ENCODE measurements around the gene PTRHD1.
A peak's percentile ranks its signal among the peaks of the same experiment; 100 is the strongest.

The PTRHD1 gene

GRCh38 chr2:24768601-24769000 lies 24.6 kb downstream of the PTRHD1 start:
- Mint-ChIP-seq H3K36me3 (ENCODE audit: low read depth) (peaks cover 24% of the 10 kb centered on the region), H3K4me1 (ENCODE audit: low read depth) (peaks cover 11% of the 10 kb centered on the region), H3K27ac (no peak overlapping the region), H3K9me3 (no peaks in the 10 kb centered on the region), H3K27me3 (ENCODE audit: low read depth) (no peaks in the 10 kb centered on the region), H3K4me3 (no peak overlapping the region)

GRCh38 chr2:24768013-24768412 lies 25.2 kb downstream of the PTRHD1 start:
- H3K9me3 Mint-ChIP-seq, result no peaks in the 10 kb centered on the region
- H3K27ac Mint-ChIP-seq, result no peak overlapping the region
- H3K4me1 Mint-ChIP-seq (ENCODE audit: low read depth), result peaks cover 11% of the 10 kb centered on the region
- H3K36me3 Mint-ChIP-seq (ENCODE audit: low read depth), result peaks cover 24% of the 10 kb centered on the region
- no peaks in the 10 kb centered on the region for H3K27me3 Mint-ChIP-seq (ENCODE audit: low read depth)
- no peak overlapping the region for H3K4me3 Mint-ChIP-seq

- H3K4me3 Mint-ChIP-seq, result no peak overlapping the region
- peak overlapping the region; percentile 8 for H3K27ac Mint-ChIP-seq
- H3K4me1 Mint-ChIP-seq (ENCODE audit: low read depth), result peaks cover 11% of the 10 kb centered on the region
- no peaks in the 10 kb centered on the region for H3K27me3 Mint-ChIP-seq (ENCODE audit: low read depth)
- H3K36me3 Mint-ChIP-seq (ENCODE audit: low read depth), result peaks cover 24% of the 10 kb centered on the region
- no peaks in the 10 kb centered on the region for H3K9me3 Mint-ChIP-seq
Measured at GRCh38 chr2:24766609-24767008, 26.6 kb downstream of the PTRHD1 start.

- Mint-ChIP-seq H3K27me3 (ENCODE audit: low read depth) (no peaks in the 10 kb centered on the region), H3K36me3 (ENCODE audit: low read depth) (peaks cover 19% of the 10 kb centered on the region), H3K4me1 (ENCODE audit: low read depth) (peaks cover 7% of the 10 kb centered on the region), H3K27ac (no peak overlapping the region), H3K4me3 (no peak overlapping the region), H3K9me3 (no peaks in the 10 kb centered on the region)
Measured at GRCh38 chr2:24763843-24764242, 29.3 kb downstream of the PTRHD1 start.

- Mint-ChIP-seq H3K4me1 (ENCODE audit: low read depth) (peaks cover 7% of the 10 kb centered on the region), H3K4me3 (no peak overlapping the region), H3K27ac (no peak overlapping the region), H3K9me3 (no peaks in the 10 kb centered on the region), H3K27me3 (ENCODE audit: low read depth) (no peaks in the 10 kb centered on the region), H3K36me3 (ENCODE audit: low read depth) (peaks cover 22% of the 10 kb centered on the region)
Measured at GRCh38 chr2:24762518-24762917, 30.7 kb downstream of the PTRHD1 start.

GRCh38 chr2:24761866-24762265 lies 31.3 kb downstream of the PTRHD1 start:
- Mint-ChIP-seq H3K9me3 (no peaks in the 10 kb centered on the region), H3K4me1 (ENCODE audit: low read depth) (peaks cover 7% of the 10 kb centered on the region), H3K36me3 (ENCODE audit: low read depth) (peaks cover 20% of the 10 kb centered on the region), H3K27me3 (ENCODE audit: low read depth) (no peaks in the 10 kb centered on the region), H3K27ac (no peak overlapping the region), H3K4me3 (no peak overlapping the region)

- Mint-ChIP-seq H3K36me3 (ENCODE audit: low read depth) (peaks cover 9% of the 10 kb centered on the region), H3K4me1 (ENCODE audit: low read depth) (no peaks in the 10 kb centered on the region), H3K9me3 (no peaks in the 10 kb centered on the region), H3K27ac (no peak overlapping the region), H3K4me3 (no peak overlapping the region), H3K27me3 (ENCODE audit: low read depth) (no peaks in the 10 kb centered on the region)
Measured at GRCh38 chr2:24756789-24757188, 36.4 kb downstream of the PTRHD1 start.

- Mint-ChIP-seq H3K4me1 (ENCODE audit: low read depth) (no peaks in the 10 kb centered on the region), H3K4me3 (no peak overlapping the region), H3K27me3 (ENCODE audit: low read depth) (no peaks in the 10 kb centered on the region), H3K9me3 (no peaks in the 10 kb centered on the region), H3K36me3 (ENCODE audit: low read depth) (peaks cover 9% of the 10 kb centered on the region), H3K27ac (no peak overlapping the region)
Measured at GRCh38 chr2:24754985-24755705, 38.0 kb downstream of the PTRHD1 start.

- Mint-ChIP-seq H3K4me1 (ENCODE audit: low read depth) (peaks cover 2% of the 10 kb centered on the region), H3K27me3 (ENCODE audit: low read depth) (no peaks in the 10 kb centered on the region), H3K9me3 (no peaks in the 10 kb centered on the region), H3K36me3 (ENCODE audit: low read depth) (peaks cover 8% of the 10 kb centered on the region), H3K4me3 (no peak overlapping the region), H3K27ac (no peak overlapping the region)
Measured at GRCh38 chr2:24749069-24749691, 44.0 kb downstream of the PTRHD1 start.

- Mint-ChIP-seq H3K27me3 (ENCODE audit: low read depth) (no peaks in the 10 kb centered on the region), H3K36me3 (ENCODE audit: low read depth) (peaks cover 15% of the 10 kb centered on the region), H3K9me3 (no peaks in the 10 kb centered on the region), H3K27ac (no peak overlapping the region), H3K4me1 (ENCODE audit: low read depth) (peaks cover 8% of the 10 kb centered on the region), H3K4me3 (no peak overlapping the region)
Measured at GRCh38 chr2:24747299-24747698, 45.9 kb downstream of the PTRHD1 start.

GRCh38 chr2:24745825-24746224 lies 47.4 kb downstream of the PTRHD1 start:
- Mint-ChIP-seq H3K9me3 (no peaks in the 10 kb centered on the region), H3K4me3 (no peak overlapping the region), H3K36me3 (ENCODE audit: low read depth) (peaks cover 17% of the 10 kb centered on the region), H3K4me1 (ENCODE audit: low read depth) (peaks cover 8% of the 10 kb centered on the region), H3K27ac (no peak overlapping the region), H3K27me3 (ENCODE audit: low read depth) (no peaks in the 10 kb centered on the region)

GRCh38 chr2:24744356-24744755 lies 48.8 kb downstream of the PTRHD1 start:
- Mint-ChIP-seq H3K4me1 (ENCODE audit: low read depth) (peaks cover 8% of the 10 kb centered on the region), H3K27ac (no peak overlapping the region), H3K9me3 (no peaks in the 10 kb centered on the region), H3K4me3 (no peak overlapping the region), H3K27me3 (ENCODE audit: low read depth) (no peaks in the 10 kb centered on the region), H3K36me3 (ENCODE audit: low read depth) (peaks cover 17% of the 10 kb centered on the region)

- Mint-ChIP-seq H3K27me3 (ENCODE audit: low read depth) (no peaks in the 10 kb centered on the region), H3K9me3 (no peaks in the 10 kb centered on the region), H3K4me1 (ENCODE audit: low read depth) (peaks cover 8% of the 10 kb centered on the region), H3K4me3 (no peak overlapping the region), H3K36me3 (ENCODE audit: low read depth) (peaks cover 18% of the 10 kb centered on the region), H3K27ac (no peak overlapping the region)
Measured at GRCh38 chr2:24743924-24744323, 49.3 kb downstream of the PTRHD1 start.

- no peak overlapping the region for H3K4me3 Mint-ChIP-seq
- no peak overlapping the region for H3K27ac Mint-ChIP-seq
- H3K9me3 Mint-ChIP-seq, result no peaks in the 10 kb centered on the region
- H3K4me1 Mint-ChIP-seq (ENCODE audit: low read depth), result peaks cover 8% of the 10 kb centered on the region
- no peaks in the 10 kb centered on the region for H3K27me3 Mint-ChIP-seq (ENCODE audit: low read depth)
- peaks cover 18% of the 10 kb centered on the region for H3K36me3 Mint-ChIP-seq (ENCODE audit: low read depth)
Measured at GRCh38 chr2:24742730-24743129, 50.5 kb downstream of the PTRHD1 start.

GRCh38 chr2:24740142-24740541 lies 53.0 kb downstream of the PTRHD1 start:
- H3K9me3 Mint-ChIP-seq, result no peaks in the 10 kb centered on the region
- H3K27ac Mint-ChIP-seq, result no peak overlapping the region
- H3K4me1 Mint-ChIP-seq (ENCODE audit: low read depth), result peaks cover 5% of the 10 kb centered on the region
- no peak overlapping the region for H3K4me3 Mint-ChIP-seq
- H3K27me3 Mint-ChIP-seq (ENCODE audit: low read depth), result no peaks in the 10 kb centered on the region
- H3K36me3 Mint-ChIP-seq (ENCODE audit: low read depth), result peaks cover 14% of the 10 kb centered on the region

Data from T-helper 1 cell treated with Interleukin-12 subunit alpha and Interleukin-12 subunit beta and Interleukin-4 antibody, amounts not matched to agents 30 μg/mL and 1 μg/mL, for 36 hours (primary cell).